Activated CD4-positive, CD25-positive, alpha-beta regulatory T cell treated with anti-CD3 and anti-CD28 coated beads, Interleukin-2, amount 50 U/mL, for 72 hours (primary cell): ENCODE measurements around the gene FAM13C.

Experiments
- DNase-seq: peaks from one replicate; pipeline ENCODE4 v3.0.0; 2021

The FAM13C gene

DNA sequence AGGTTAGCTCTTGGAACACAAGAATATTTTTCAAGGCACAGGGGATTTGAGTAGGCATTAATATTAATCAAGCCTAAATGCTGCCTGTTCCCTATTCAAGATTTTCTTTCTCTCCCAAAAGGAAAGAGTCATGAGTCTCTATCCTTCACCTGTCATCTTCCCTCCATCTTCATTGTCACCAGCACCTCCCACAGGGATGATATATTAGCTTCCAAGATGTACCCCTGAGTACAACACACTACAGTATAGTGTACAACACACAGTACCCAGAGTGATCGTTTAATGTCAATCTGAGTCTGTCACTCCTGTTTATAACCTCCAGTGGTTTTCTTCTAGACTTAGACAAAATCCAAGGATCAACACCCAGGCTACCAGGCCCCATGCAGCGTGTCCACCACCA is 50.1 kb downstream of the FAM13C start:
- no peak for DNase-seq

GRCh38 chr10:59311025-59311424 is 51.3 kb downstream of the FAM13C start:
- DNase-seq = no peak

GRCh38 chr10:59310324-59310914 is 51.9 kb downstream of the FAM13C start:
- DNase-seq = no peak

DNA sequence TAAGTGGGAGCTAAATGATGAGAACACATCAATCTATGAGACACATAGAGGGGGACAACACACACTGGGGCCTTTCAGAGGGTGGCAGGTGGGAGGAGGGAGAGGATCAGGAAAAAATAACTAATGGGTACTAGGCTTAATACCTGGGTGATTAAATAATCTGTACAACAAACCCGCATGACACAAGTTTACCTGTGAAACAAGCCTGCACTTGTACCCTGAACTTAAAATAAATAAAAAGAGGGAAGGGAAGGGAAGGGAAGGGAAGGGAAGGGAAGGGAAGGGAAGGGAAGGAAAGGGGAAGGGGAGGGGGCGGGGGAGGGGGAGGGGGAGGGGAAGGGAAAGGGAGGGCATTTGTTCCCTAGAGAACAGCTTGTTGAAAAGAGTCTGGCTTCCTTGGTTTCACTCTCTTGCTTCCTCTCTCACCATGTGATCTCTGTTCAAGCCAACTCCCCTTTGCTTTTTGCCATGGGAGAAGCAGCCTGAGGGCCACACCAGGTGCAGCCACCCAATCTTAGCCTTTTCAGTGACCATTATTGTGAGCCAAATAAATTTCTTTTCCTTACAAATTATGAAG is 57.7 kb downstream of the FAM13C start:
- DNase-seq = no peak

GRCh38 chr10:59303018-59303417 is 59.3 kb downstream of the FAM13C start:
- DNase-seq = no peak

DNA sequence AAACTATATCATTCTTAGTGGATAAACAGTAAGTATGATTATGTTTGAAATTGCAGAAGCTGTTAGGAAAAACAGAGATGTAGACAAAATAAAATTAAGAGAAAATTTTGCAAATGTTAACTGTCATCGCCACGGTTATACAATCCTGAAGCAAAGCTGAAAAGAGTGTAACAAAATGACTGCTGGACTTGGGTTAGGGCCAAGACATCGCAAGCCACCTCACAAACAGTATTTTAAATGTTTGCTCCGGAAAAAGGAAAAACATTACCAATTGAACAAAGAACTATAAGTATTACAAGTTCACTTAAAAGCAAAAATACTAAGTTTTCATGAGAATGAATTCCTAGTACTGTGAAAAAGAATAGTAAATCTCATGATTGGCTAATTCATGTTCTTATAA is 60.0 kb downstream of the FAM13C start:
- DNase-seq = no peak

GRCh38 chr10:59301067-59301754 is 61.1 kb downstream of the FAM13C start:
- DNase-seq = no peak

- DNase-seq = no peak
Measured at GRCh38 chr10:59300386-59300785, 62.0 kb downstream of the FAM13C start.

- no peak for DNase-seq
Measured at GRCh38 chr10:59299933-59300332, 62.4 kb downstream of the FAM13C start.

DNA sequence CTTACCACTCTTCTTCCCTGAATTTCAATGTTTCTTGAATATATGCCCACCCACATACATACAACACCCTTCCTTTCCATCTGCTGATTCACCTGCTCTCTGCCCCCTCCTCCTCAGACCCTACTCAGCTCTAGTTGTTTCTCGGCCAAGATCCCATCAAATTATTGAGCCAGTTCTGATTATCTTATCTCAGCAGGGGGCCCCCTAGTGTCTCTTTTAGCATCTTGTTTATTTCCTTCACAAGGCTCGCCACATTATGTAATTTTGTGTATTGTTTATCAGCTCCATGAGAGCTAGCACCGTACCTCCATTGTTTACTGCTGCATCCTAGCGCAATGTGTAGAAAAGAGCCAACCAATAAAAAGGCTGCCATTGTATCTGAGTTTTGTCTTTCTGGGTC is 71.9 kb downstream of the FAM13C start:
- DNase-seq = no peak

GRCh38 chr10:59289853-59290252 is 72.5 kb downstream of the FAM13C start:
- DNase-seq = no peak

GRCh38 chr10:59287587-59288255 is 74.6 kb downstream of the FAM13C start:
- DNase-seq = no peak

GRCh38 chr10:59285848-59286247 is 76.5 kb downstream of the FAM13C start:
- DNase-seq = no peak

GRCh38 chr10:59285073-59285472 is 77.3 kb downstream of the FAM13C start:
- DNase-seq = no peak

DNA sequence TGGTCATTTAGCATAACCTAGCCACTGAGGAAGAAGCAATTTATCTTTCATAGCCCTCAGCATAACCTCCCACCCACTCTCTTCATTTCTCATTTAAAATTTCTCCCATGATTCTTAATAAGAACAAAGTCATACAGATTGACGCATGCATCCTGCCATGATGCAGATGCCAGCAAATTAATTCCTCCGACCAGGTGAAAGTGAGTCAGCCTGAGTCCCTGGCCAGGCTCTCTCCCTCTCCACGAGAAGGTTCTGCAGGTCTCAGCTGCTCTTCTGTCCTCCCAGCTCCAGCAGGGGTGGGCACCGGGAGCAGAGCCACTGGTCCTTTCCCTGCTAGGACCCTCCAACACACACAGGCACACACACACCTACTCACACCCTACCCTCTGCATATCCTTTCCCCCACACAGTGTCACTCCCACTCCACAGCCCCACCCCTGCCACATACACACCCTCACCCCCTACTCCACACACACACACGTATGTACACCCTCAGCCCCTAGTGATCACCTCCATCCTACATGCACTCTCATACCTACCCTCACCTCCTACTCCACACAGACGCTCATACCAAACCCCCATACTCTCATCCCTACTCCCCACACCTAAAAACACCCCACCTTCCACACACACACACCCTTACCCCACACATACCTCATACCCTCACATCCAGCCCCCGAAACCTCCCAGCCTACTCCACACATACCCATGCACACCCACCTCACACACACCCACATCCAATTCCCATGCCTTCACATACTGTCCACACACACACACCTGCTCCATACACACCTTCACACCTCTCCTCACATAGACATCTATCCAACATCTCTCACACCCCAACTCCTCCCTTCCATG is 78.0 kb downstream of the FAM13C start:
- no peak for DNase-seq

- DNase-seq = no peak
Measured at GRCh38 chr10:59283456-59284091, 78.8 kb downstream of the FAM13C start.

DNA sequence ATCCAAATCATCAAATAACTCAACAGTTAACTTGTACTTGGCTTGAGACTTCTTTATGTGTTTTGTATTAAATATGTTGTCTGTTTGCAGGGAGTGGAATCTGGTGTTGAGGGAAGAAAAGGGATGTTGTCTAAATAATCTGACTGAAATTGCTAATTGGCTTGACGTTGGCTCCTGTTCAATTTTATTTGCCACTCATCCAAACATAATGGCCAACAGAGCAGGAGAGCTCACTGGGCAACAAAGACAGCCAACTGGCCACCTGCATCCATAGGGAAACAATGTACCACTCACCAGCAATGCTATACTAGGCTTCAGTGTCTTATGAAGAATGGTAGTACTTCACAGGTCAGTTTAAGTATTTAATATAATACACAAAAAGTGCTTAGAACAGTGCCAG is 80.5 kb downstream of the FAM13C start:
- no peak for DNase-seq

GRCh38 chr10:59279991-59280505 is 82.3 kb downstream of the FAM13C start:
- no peak for DNase-seq

- no peak for DNase-seq
Measured at GRCh38 chr10:59279476-59279875, 82.9 kb downstream of the FAM13C start.

DNA sequence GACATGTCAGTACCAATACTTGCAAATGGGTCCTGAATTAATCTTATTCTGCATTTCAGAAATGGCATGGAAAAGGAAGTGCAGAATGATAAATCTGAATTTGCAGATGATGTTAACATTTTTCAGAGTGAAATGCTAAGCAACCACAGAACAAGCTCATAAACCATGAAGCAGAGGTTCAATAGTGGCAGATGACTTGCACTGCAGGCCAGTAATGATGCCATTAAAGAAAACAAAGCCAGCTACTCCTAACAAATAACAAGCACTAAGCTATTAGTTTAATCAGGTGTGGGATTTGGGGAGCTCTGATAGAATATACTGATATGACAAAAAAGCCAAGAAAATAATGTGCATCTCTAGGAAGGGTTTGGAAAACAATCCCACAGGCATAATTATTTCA is 85.4 kb downstream of the FAM13C start:
- no peak for DNase-seq

GRCh38 chr10:59276133-59276532 is 86.2 kb downstream of the FAM13C start:
- DNase-seq = no peak

GRCh38 chr10:59273445-59273844 is 88.9 kb downstream of the FAM13C start:
- DNase-seq = no peak
